ENCODE results near the gene IGFBP6.
A peak's percentile ranks its signal among the peaks of the same experiment; 100 is the strongest.

The IGFBP6 gene

GRCh38 chr12:53097564-53098353, at the start of gene IGFBP6:
IGFBP6 (plus strand) TSS chr12:53097667; CDS start chr12:53097718, 51 bp downstream.
- DNase-seq, result peak; percentile 67

GRCh38 chr12:53048033-53048779, 49.3 kb upstream of the IGFBP6 start:
- DNase-seq, result peak; percentile 11

- no peak for DNase-seq
Measured at GRCh38 chr12:53048780-53049401, 48.6 kb upstream of the IGFBP6 start.

- no peak for DNase-seq
Measured at GRCh38 chr12:53049571-53050318, 47.7 kb upstream of the IGFBP6 start, which contains the start of gene TNS2. TNS2 (plus strand) TSS chr12:53050065; CDS start chr12:53050186, 121 bp downstream.

- no peak for DNase-seq
Measured at GRCh38 chr12:53050426-53051057, 46.9 kb upstream of the IGFBP6 start.

GRCh38 chr12:53051058-53051880, 46.2 kb upstream of the IGFBP6 start:
- DNase-seq, result no peak

GRCh38 chr12:53051881-53052412, 45.5 kb upstream of the IGFBP6 start:
- DNase-seq, result no peak

GRCh38 chr12:53052419-53053217, 44.8 kb upstream of the IGFBP6 start:
- DNase-seq, result peak; percentile 9

- DNase-seq, result peak; percentile 81
Measured at GRCh38 chr12:53053218-53054111, 44.0 kb upstream of the IGFBP6 start.

GRCh38 chr12:53054112-53054878, 43.2 kb upstream of the IGFBP6 start:
- DNase-seq, result peak; percentile 96

- no peak for DNase-seq
Measured at GRCh38 chr12:53055471-53056266, 41.8 kb upstream of the IGFBP6 start.

- no peak for DNase-seq
Measured at GRCh38 chr12:53056296-53056695, 41.2 kb upstream of the IGFBP6 start.

- DNase-seq, result no peak
Measured at GRCh38 chr12:53056901-53057300, 40.6 kb upstream of the IGFBP6 start.

- no peak for DNase-seq
Measured at GRCh38 chr12:53057816-53058500, 39.5 kb upstream of the IGFBP6 start.

- no peak for DNase-seq
Measured at GRCh38 chr12:53058674-53059433, 38.6 kb upstream of the IGFBP6 start.

GRCh38 chr12:53059434-53060063, 37.9 kb upstream of the IGFBP6 start:
- DNase-seq, result no peak

Measured in NCI-H345 (cell line).